ENCODE measurements around the gene OVCA2. TPM values are rescaled to one million over a fixed set of nuclear protein-coding genes. Genes with fewer than 3 reads are reported as not detected.

Gene OVCA2
- total RNA-seq, 1 experiment from 2014 or later, result 35.4 TPM

GRCh38 chr17:2025622-2026309 is 16.1 kb upstream of the OVCA2 start:
- H3K4me3 ChIP-seq, result peak overlapping the region; percentile 68
- TF ChIP-seq, protein P1, sequence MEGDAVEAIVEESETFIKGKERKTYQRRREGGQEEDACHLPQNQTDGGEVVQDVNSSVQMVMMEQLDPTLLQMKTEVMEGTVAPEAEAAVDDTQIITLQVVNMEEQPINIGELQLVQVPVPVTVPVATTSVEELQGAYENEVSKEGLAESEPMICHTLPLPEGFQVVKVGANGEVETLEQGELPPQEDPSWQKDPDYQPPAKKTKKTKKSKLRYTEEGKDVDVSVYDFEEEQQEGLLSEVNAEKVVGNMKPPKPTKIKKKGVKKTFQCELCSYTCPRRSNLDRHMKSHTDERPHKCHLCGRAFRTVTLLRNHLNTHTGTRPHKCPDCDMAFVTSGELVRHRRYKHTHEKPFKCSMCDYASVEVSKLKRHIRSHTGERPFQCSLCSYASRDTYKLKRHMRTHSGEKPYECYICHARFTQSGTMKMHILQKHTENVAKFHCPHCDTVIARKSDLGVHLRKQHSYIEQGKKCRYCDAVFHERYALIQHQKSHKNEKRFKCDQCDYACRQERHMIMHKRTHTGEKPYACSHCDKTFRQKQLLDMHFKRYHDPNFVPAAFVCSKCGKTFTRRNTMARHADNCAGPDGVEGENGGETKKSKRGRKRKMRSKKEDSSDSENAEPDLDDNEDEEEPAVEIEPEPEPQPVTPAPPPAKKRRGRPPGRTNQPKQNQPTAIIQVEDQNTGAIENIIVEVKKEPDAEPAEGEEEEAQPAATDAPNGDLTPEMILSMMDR (conservative IDR thresholded peaks at IDR 0.05), result peak; percentile 82
- TF ChIP-seq EZH2 (IDR thresholded peaks at IDR 0.05; ENCODE audit: low read depth), result peak; percentile 75; the same call in 1 of the 2 replicates
- peak overlapping the region; percentile 96 for H3K4me2 ChIP-seq
- peaks cover 16% of the 10 kb centered on the region; the same call in 1 of the 2 replicates for H3F3A ChIP-seq (ENCODE audit: insufficient read depth, low read depth)
- no peak overlapping the region for H3K27ac ChIP-seq
- peak; percentile 40 to 77 for DNase-seq
- no peaks in the 10 kb centered on the region for H3K36me3 ChIP-seq (ENCODE audit: low read depth)
- 0 out of 2 replicates have a peak, but pooled peaks cover 1% of the 10 kb centered on the region for H4K20me1 ChIP-seq (ENCODE audit: insufficient read depth)
- peak overlapping the region; percentile 89 for H2AFZ ChIP-seq
- CTCF ChIA-PET, result interaction anchor here (0.6 to 2.0 kb wide), 11 partner anchors 12 to 1602 kb away, joined by 3 to 31 read pairs (median 3); no protein-coding TSS in a partner anchor
- intact Hi-C loops (cut with micrococcal nuclease; ENCODE audit: unreplicated experiment), result loop anchor here (1.0 kb wide), 1 partner anchor 117 kb away; no protein-coding TSS in a partner anchor
- peaks cover 11% of the 10 kb centered on the region for H3K4me1 ChIP-seq (replicated peaks; ENCODE audit: insufficient read depth)
- peaks cover 28% of the 10 kb centered on the region for H3K27me3 ChIP-seq (ENCODE audit: insufficient read depth, low read depth)
- H3K79me2 ChIP-seq (ENCODE audit: low read depth), result peaks cover under 1% of the 10 kb centered on the region; the same call in 1 of the 2 replicates
- H3K9me2 ChIP-seq (ENCODE audit: insufficient read depth), result no peaks in the 10 kb centered on the region
- no peaks in the 10 kb centered on the region for H3K9me3 ChIP-seq (ENCODE audit: insufficient read depth, low read depth)
- no TSS peak for BruUV-seq (replicated peaks)
- POLR2A ChIA-PET (ENCODE audit: unreplicated experiment), result interaction anchor here (0.5 to 0.7 kb wide), 2 partner anchors 278 to 697 kb away, joined by 3 to 4 read pairs; partner anchors contain the start of genes SMG6 and SRR

DNA sequence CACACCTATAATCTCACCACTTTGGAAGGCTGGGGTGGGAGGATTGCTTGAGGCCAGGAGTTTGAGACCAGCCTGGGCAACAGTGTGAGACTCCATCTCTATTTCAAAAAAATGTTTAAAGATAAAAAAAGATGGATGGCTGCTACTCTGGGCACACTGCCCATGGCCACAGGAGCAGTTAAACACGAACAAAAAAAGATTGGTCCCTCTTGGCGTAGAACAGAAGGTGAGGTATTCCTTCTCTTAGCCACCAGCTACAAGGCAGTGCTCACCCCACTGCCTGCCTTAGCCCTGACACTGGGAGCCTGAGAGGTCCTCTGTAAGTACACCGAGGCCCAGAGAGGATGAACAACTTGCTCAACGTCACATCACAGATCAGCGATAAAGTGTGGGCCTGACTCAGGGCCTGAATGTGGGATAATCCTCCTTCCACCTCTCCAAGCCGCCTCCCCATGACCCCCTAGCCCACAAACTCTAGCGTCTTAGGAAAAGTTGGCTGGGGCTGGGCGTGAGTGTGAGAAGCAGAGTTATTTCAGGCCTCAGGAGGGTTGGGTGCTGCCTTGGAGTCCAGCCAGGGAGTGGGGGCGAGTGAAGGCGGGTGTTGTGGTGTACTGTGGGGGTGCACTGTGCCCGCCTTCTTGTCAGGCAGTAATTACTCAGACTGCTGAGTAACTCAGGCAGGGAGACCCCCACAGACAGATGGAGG is 14.1 kb upstream of the OVCA2 start:
- Histone ChIP-seq H4K20me1 (ENCODE audit: insufficient read depth) (peaks cover 14% of the 10 kb centered on the region; the same call in 1 of the 2 replicates), H3K36me3 (ENCODE audit: low read depth) (no peaks in the 10 kb centered on the region), H2AFZ (no peak overlapping the region), H3K4me3 (no peak overlapping the region), H3K4me1 (replicated peaks; ENCODE audit: insufficient read depth) (peaks cover 21% of the 10 kb centered on the region), H3K9me2 (ENCODE audit: insufficient read depth) (no peaks in the 10 kb centered on the region), H3F3A (ENCODE audit: insufficient read depth, low read depth) (peaks cover 11% of the 10 kb centered on the region; the same call in 1 of the 2 replicates), H3K4me2 (no peak overlapping the region), H3K27ac (no peak overlapping the region), H3K27me3 (ENCODE audit: insufficient read depth, low read depth) (peaks cover 23% of the 10 kb centered on the region; the same call in 1 of the 2 replicates), H3K79me2 (ENCODE audit: low read depth) (peaks cover 14% of the 10 kb centered on the region), H3K9me3 (ENCODE audit: insufficient read depth, low read depth) (no peaks in the 10 kb centered on the region)
- no TSS peak for BruUV-seq (replicated peaks)
- intact Hi-C loops (cut with micrococcal nuclease; ENCODE audit: unreplicated experiment), result no loop called here
- POLR2A ChIA-PET (ENCODE audit: unreplicated experiment), result interaction anchor here (0.9 kb wide), 1 partner anchor 264 kb away, joined by 6 read pairs; no protein-coding TSS in a partner anchor
- TF ChIP-seq, protein P1 (conservative IDR thresholded peaks at IDR 0.05), result no peak
- no peak for TF ChIP-seq EZH2 (IDR thresholded peaks at IDR 0.05; ENCODE audit: low read depth)
- DNase-seq, result no peak
- CTCF ChIA-PET, result interaction anchor here (0.6 kb wide), 3 partner anchors 24 to 182 kb away, joined by 3 to 5 read pairs (median 4); no protein-coding TSS in a partner anchor

GRCh38 chr17:2028234-2028614 is 13.6 kb upstream of the OVCA2 start:
- H3K4me1 ChIP-seq (replicated peaks; ENCODE audit: insufficient read depth), result peaks cover 21% of the 10 kb centered on the region
- no peak overlapping the region for H3K4me2 ChIP-seq
- no peaks in the 10 kb centered on the region for H3K36me3 ChIP-seq (ENCODE audit: low read depth)
- H3K27ac ChIP-seq, result no peak overlapping the region
- ChIA-PET CTCF (interaction anchor here (0.6 kb wide), 2 partner anchors 23 to 32 kb away, joined by 3 to 4 read pairs; no protein-coding TSS in a partner anchor), POLR2A (ENCODE audit: unreplicated experiment) (interaction anchor here (0.6 kb wide), 1 partner anchor 122 kb away, joined by 4 read pairs; no protein-coding TSS in a partner anchor)
- no peak overlapping the region for H3K4me3 ChIP-seq
- H3K79me2 ChIP-seq (ENCODE audit: low read depth), result peaks cover 14% of the 10 kb centered on the region
- H3K9me2 ChIP-seq (ENCODE audit: insufficient read depth), result no peaks in the 10 kb centered on the region
- DNase-seq, result no peak
- no peak for TF ChIP-seq EZH2 (IDR thresholded peaks at IDR 0.05; ENCODE audit: low read depth)
- TF ChIP-seq, protein P1 (conservative IDR thresholded peaks at IDR 0.05), result no peak
- no peaks in the 10 kb centered on the region for H3K9me3 ChIP-seq (ENCODE audit: insufficient read depth, low read depth)
- H3K27me3 ChIP-seq (ENCODE audit: insufficient read depth, low read depth), result peaks cover 23% of the 10 kb centered on the region; the same call in 1 of the 2 replicates
- H3F3A ChIP-seq (ENCODE audit: insufficient read depth, low read depth), result peaks cover 11% of the 10 kb centered on the region; the same call in 1 of the 2 replicates
- no TSS peak for BruUV-seq (replicated peaks)
- H4K20me1 ChIP-seq (ENCODE audit: insufficient read depth), result peaks cover 14% of the 10 kb centered on the region; the same call in 1 of the 2 replicates
- H2AFZ ChIP-seq, result no peak overlapping the region
- intact Hi-C loops (cut with micrococcal nuclease; ENCODE audit: unreplicated experiment), result no loop called here

Measured in PC-9 (cell line).